ENCODE results near the gene MYRF.

MYRF gene

GRCh38 chr11:61752117-61752924 lies at the start of gene MYRF:
TSS of gene MYRF (plus strand) at chr11:61752636. CDS start at chr11:61752745, 109 bp downstream.
- no peaks in the 10 kb centered on the region for H3K36me3 ChIP-seq (replicated peaks)
- H3K9me3 ChIP-seq, result no peaks in the 10 kb centered on the region
- no peaks in the 10 kb centered on the region for H3K27me3 ChIP-seq (ENCODE audit: low read depth)
- peak within 1 kb of the TSS; percentile 43 for H3K4me3 ChIP-seq
- in situ Hi-C loops (cut with MboI; ENCODE audit: low sequenced_read_pairs), result no loop called here
- peaks cover 3% of the 10 kb centered on the region for H3K4me1 ChIP-seq
- DNase-seq (ENCODE audit: low spot score in 2 of 2), result peak; percentile 21 to 77

- H3K27me3 ChIP-seq (ENCODE audit: low read depth), result no peaks in the 10 kb centered on the region
Observed at GRCh38 chr11:61702701-61703312, 49.6 kb upstream of the MYRF start.

GRCh38 chr11:61704838-61705237 lies 47.6 kb upstream of the MYRF start:
- in situ Hi-C loops (cut with MboI; ENCODE audit: low sequenced_read_pairs), result no loop called here
- no peak for DNase-seq (ENCODE audit: low spot score in 2 of 2)
- Histone ChIP-seq H3K4me1 (no peaks in the 10 kb centered on the region), H3K36me3 (replicated peaks) (no peaks in the 10 kb centered on the region), H3K4me3 (no peak overlapping the region), H3K9me3 (no peaks in the 10 kb centered on the region), H3K27me3 (ENCODE audit: low read depth) (no peaks in the 10 kb centered on the region)

More at GRCh38 chr11:61702701-61703312, 49.6 kb upstream of the MYRF start:
- DNase-seq (ENCODE audit: low spot score in 2 of 2), result no peak
- Histone ChIP-seq H3K4me3 (no peak overlapping the region), H3K4me1 (no peaks in the 10 kb centered on the region), H3K9me3 (no peaks in the 10 kb centered on the region), H3K36me3 (replicated peaks) (no peaks in the 10 kb centered on the region)
- in situ Hi-C loops (cut with MboI; ENCODE audit: low sequenced_read_pairs), result no loop called here

GRCh38 chr11:61706452-61707400 lies 45.7 kb upstream of the MYRF start:
- H3K27me3 ChIP-seq (ENCODE audit: low read depth), result no peaks in the 10 kb centered on the region
- H3K9me3 ChIP-seq, result no peaks in the 10 kb centered on the region
- H3K4me3 ChIP-seq, result no peak overlapping the region
- H3K4me1 ChIP-seq, result no peaks in the 10 kb centered on the region
- no peaks in the 10 kb centered on the region for H3K36me3 ChIP-seq (replicated peaks)
- no peak for DNase-seq (ENCODE audit: low spot score in 2 of 2)
- in situ Hi-C loops (cut with MboI; ENCODE audit: low sequenced_read_pairs), result no loop called here

GRCh38 chr11:61707574-61707973 lies 44.9 kb upstream of the MYRF start:
- Histone ChIP-seq H3K4me3 (no peak overlapping the region), H3K27me3 (ENCODE audit: low read depth) (no peaks in the 10 kb centered on the region)

GRCh38 chr11:61709110-61709509 lies 43.3 kb upstream of the MYRF start:
- in situ Hi-C loops (cut with MboI; ENCODE audit: low sequenced_read_pairs), result no loop called here
- no peaks in the 10 kb centered on the region for H3K4me1 ChIP-seq

More at GRCh38 chr11:61707574-61707973, 44.9 kb upstream of the MYRF start:
- H3K36me3 ChIP-seq (replicated peaks), result no peaks in the 10 kb centered on the region
- in situ Hi-C loops (cut with MboI; ENCODE audit: low sequenced_read_pairs), result no loop called here
- H3K4me1 ChIP-seq, result no peaks in the 10 kb centered on the region
- no peaks in the 10 kb centered on the region for H3K9me3 ChIP-seq
- no peak for DNase-seq (ENCODE audit: low spot score in 2 of 2)

GRCh38 chr11:61709572-61709971 lies 42.9 kb upstream of the MYRF start:
- no peaks in the 10 kb centered on the region for H3K27me3 ChIP-seq (ENCODE audit: low read depth)
- no peaks in the 10 kb centered on the region for H3K4me1 ChIP-seq
- no peak for DNase-seq (ENCODE audit: low spot score in 2 of 2)
- in situ Hi-C loops (cut with MboI; ENCODE audit: low sequenced_read_pairs), result no loop called here
- no peaks in the 10 kb centered on the region for H3K36me3 ChIP-seq (replicated peaks)
- no peaks in the 10 kb centered on the region for H3K9me3 ChIP-seq
- H3K4me3 ChIP-seq, result no peak overlapping the region

More at GRCh38 chr11:61709110-61709509, 43.3 kb upstream of the MYRF start:
- Histone ChIP-seq H3K36me3 (replicated peaks) (no peaks in the 10 kb centered on the region), H3K4me3 (no peak overlapping the region), H3K9me3 (no peaks in the 10 kb centered on the region), H3K27me3 (ENCODE audit: low read depth) (no peaks in the 10 kb centered on the region)
- DNase-seq (ENCODE audit: low spot score in 2 of 2), result no peak

GRCh38 chr11:61710019-61710418 lies 42.4 kb upstream of the MYRF start:
- in situ Hi-C loops (cut with MboI; ENCODE audit: low sequenced_read_pairs), result no loop called here
- Histone ChIP-seq H3K36me3 (replicated peaks) (no peaks in the 10 kb centered on the region), H3K4me3 (no peak overlapping the region), H3K9me3 (no peaks in the 10 kb centered on the region), H3K27me3 (ENCODE audit: low read depth) (no peaks in the 10 kb centered on the region), H3K4me1 (no peaks in the 10 kb centered on the region)
- no peak for DNase-seq (ENCODE audit: low spot score in 2 of 2)

- DNase-seq (ENCODE audit: low spot score in 2 of 2), result no peak
- Histone ChIP-seq H3K36me3 (replicated peaks) (no peaks in the 10 kb centered on the region), H3K4me1 (no peaks in the 10 kb centered on the region), H3K9me3 (no peaks in the 10 kb centered on the region), H3K27me3 (ENCODE audit: low read depth) (no peaks in the 10 kb centered on the region), H3K4me3 (no peak overlapping the region)
- in situ Hi-C loops (cut with MboI; ENCODE audit: low sequenced_read_pairs), result no loop called here
Observed at GRCh38 chr11:61711037-61711436, 41.4 kb upstream of the MYRF start.

- Histone ChIP-seq H3K9me3 (no peaks in the 10 kb centered on the region), H3K36me3 (replicated peaks) (no peaks in the 10 kb centered on the region), H3K4me1 (no peaks in the 10 kb centered on the region), H3K27me3 (ENCODE audit: low read depth) (no peaks in the 10 kb centered on the region), H3K4me3 (no peak overlapping the region)
- in situ Hi-C loops (cut with MboI; ENCODE audit: low sequenced_read_pairs), result no loop called here
- DNase-seq (ENCODE audit: low spot score in 2 of 2), result no peak
Observed at GRCh38 chr11:61711498-61711897, 40.9 kb upstream of the MYRF start.

- no peaks in the 10 kb centered on the region for H3K4me1 ChIP-seq
- H3K4me3 ChIP-seq, result no peak overlapping the region
Observed at GRCh38 chr11:61712314-61712713, 40.1 kb upstream of the MYRF start.

GRCh38 chr11:61712846-61713245 lies 39.6 kb upstream of the MYRF start:
- in situ Hi-C loops (cut with MboI; ENCODE audit: low sequenced_read_pairs), result no loop called here
- no peaks in the 10 kb centered on the region for H3K27me3 ChIP-seq (ENCODE audit: low read depth)
- H3K4me1 ChIP-seq, result no peaks in the 10 kb centered on the region
- no peaks in the 10 kb centered on the region for H3K9me3 ChIP-seq
- no peak overlapping the region for H3K4me3 ChIP-seq
- H3K36me3 ChIP-seq (replicated peaks), result no peaks in the 10 kb centered on the region
- no peak for DNase-seq (ENCODE audit: low spot score in 2 of 2)

More at GRCh38 chr11:61712314-61712713, 40.1 kb upstream of the MYRF start:
- Histone ChIP-seq H3K27me3 (ENCODE audit: low read depth) (no peaks in the 10 kb centered on the region), H3K9me3 (no peaks in the 10 kb centered on the region), H3K36me3 (replicated peaks) (no peaks in the 10 kb centered on the region)
- DNase-seq (ENCODE audit: low spot score in 2 of 2), result no peak
- in situ Hi-C loops (cut with MboI; ENCODE audit: low sequenced_read_pairs), result no loop called here

GRCh38 chr11:61713464-61713863 lies 39.0 kb upstream of the MYRF start:
- H3K9me3 ChIP-seq, result no peaks in the 10 kb centered on the region
- DNase-seq (ENCODE audit: low spot score in 2 of 2), result no peak
- no peaks in the 10 kb centered on the region for H3K36me3 ChIP-seq (replicated peaks)
- no peaks in the 10 kb centered on the region for H3K4me1 ChIP-seq
- H3K27me3 ChIP-seq (ENCODE audit: low read depth), result no peaks in the 10 kb centered on the region
- in situ Hi-C loops (cut with MboI; ENCODE audit: low sequenced_read_pairs), result no loop called here
- no peak overlapping the region for H3K4me3 ChIP-seq

Measured in HAP-1 (cell line).